ENCODE results near the gene NTNG1. TPM values are rescaled to one million over a fixed set of nuclear protein-coding genes. Genes with fewer than 3 reads are reported as not detected.

The NTNG1 gene
- total and polyA plus RNA-seq, 2 of the 8 experiments (the other 6 are each of a cell fraction or from before 2014, with no cell fraction given): 1.2 to 4.1 TPM

- Histone ChIP-seq H3K23me2 (ENCODE audit: low read depth, low read length) (no peaks in the 10 kb centered on the region), H3K79me2 (ENCODE audit: control insufficient read depth in 1 of 2, insufficient read depth in 2 of 2, low read length in 2 of 2) (no peaks in the 10 kb centered on the region), H3K27ac (ENCODE audit: low read depth, low read length) (no peak overlapping the region), H3K4me1 (replicated peaks in 1 of 4; ENCODE audit: control insufficient read depth in 3 of 4, insufficient read depth in 4 of 4, low read length in 3 of 4) (peaks cover 0 to 2% (median 0%) of the 10 kb centered on the region in 4 experiments; a peak in 1 of 7 replicates), H2BK12ac (ENCODE audit: low read depth, low read length) (no peak overlapping the region), H3K36me3 (ENCODE audit: control insufficient read depth in 2 of 4, insufficient read depth in 4 of 4, low read length in 3 of 4) (no peaks in the 10 kb centered on the region), H3K4me3 (ENCODE audit: extremely low read depth in 1 of 4, insufficient read depth in 2 of 4, low read depth in 3 of 4, low read length in 4 of 4) (no peak overlapping the region), H3K9me3 (ENCODE audit: insufficient read depth in 2 of 2, low read depth in 1 of 2, low read length in 1 of 2) (no peaks in the 10 kb centered on the region), H2AFZ (ENCODE audit: low read length) (no peak overlapping the region), H3K79me1 (ENCODE audit: low read depth, low read length) (no peaks in the 10 kb centered on the region), H4K8ac (ENCODE audit: extremely low read depth, insufficient read depth, low read length) (no peak overlapping the region), H3K9ac (replicated peaks in 1 of 4; ENCODE audit: extremely low read depth in 1 of 4, low read depth in 3 of 4, low read length in 3 of 4) (no peak overlapping the region), H4K5ac (ENCODE audit: insufficient read length, low read depth, low read length) (no peak overlapping the region), H2BK20ac (ENCODE audit: low read length) (no peak overlapping the region), H4K20me1 (replicated peaks in 1 of 2; ENCODE audit: control insufficient read depth in 1 of 2, insufficient read depth in 2 of 2, low read length in 2 of 2) (no peaks in the 10 kb centered on the region), H3K23ac (ENCODE audit: insufficient read length) (no peak overlapping the region), H3K27me3 (replicated peaks in 1 of 4; ENCODE audit: control insufficient read depth in 3 of 4, extremely low read depth in 1 of 4, insufficient read depth in 3 of 4, low read length in 3 of 4) (no peaks in the 10 kb centered on the region), H3K4me2 (ENCODE audit: insufficient read depth in 1 of 2, low read depth in 2 of 2, low read length in 2 of 2) (no peak overlapping the region), H2BK15ac (ENCODE audit: low read length) (no peak overlapping the region), H3K56ac (replicated peaks; ENCODE audit: insufficient read length, low read depth, low read length) (no peak overlapping the region), H3K4ac (replicated peaks; ENCODE audit: insufficient read length, low read depth, low read length) (no peak overlapping the region), H4K91ac (replicated peaks; ENCODE audit: insufficient read length, low read length) (no peak overlapping the region), H3K14ac (ENCODE audit: insufficient read length) (no peak overlapping the region), H2BK120ac (replicated peaks; ENCODE audit: low read depth, low read length) (no peak overlapping the region), H3K18ac (ENCODE audit: extremely low read depth, low read length) (no peak overlapping the region), H2AK5ac (ENCODE audit: low read depth, low read length) (no peak overlapping the region), H2BK5ac (ENCODE audit: low read depth, low read length) (no peak overlapping the region)
- FAIRE-seq: no peak
- no peak for DNase-seq (ENCODE audit: low read depth in 1 of 2, low spot score in 2 of 2)
- ChIA-PET POLR2A (ENCODE audit: partially characterized antibody) (no interaction called here), CTCF (ENCODE audit: partially characterized antibody) (interaction anchor here (0.6 to 2.5 kb wide), 7 partner anchors 9 to 1253 kb away, joined by 3 to 13 read pairs (median 6); no protein-coding TSS in a partner anchor)
- WGBS, 2 experiments (ENCODE audit: extremely low coverage in 1 of 2, insufficient coverage in 1 of 2, insufficient read length in 1 of 2, insufficient replicate concordance in 2 of 2, low coverage in 1 of 2, low lambda C conversion rate in 2 of 2, missing lambda C conversion rate in 1 of 2): 92% methylated on average over 4 of the region's 4 CpGs; no CpG with 5 or more reads in 1 of the 2 experiments
- TF ChIP-seq, protein P1, sequence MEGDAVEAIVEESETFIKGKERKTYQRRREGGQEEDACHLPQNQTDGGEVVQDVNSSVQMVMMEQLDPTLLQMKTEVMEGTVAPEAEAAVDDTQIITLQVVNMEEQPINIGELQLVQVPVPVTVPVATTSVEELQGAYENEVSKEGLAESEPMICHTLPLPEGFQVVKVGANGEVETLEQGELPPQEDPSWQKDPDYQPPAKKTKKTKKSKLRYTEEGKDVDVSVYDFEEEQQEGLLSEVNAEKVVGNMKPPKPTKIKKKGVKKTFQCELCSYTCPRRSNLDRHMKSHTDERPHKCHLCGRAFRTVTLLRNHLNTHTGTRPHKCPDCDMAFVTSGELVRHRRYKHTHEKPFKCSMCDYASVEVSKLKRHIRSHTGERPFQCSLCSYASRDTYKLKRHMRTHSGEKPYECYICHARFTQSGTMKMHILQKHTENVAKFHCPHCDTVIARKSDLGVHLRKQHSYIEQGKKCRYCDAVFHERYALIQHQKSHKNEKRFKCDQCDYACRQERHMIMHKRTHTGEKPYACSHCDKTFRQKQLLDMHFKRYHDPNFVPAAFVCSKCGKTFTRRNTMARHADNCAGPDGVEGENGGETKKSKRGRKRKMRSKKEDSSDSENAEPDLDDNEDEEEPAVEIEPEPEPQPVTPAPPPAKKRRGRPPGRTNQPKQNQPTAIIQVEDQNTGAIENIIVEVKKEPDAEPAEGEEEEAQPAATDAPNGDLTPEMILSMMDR (IDR thresholded peaks at IDR 0.05; ENCODE audit: control extremely low read depth in 1 of 3, insufficient read depth in 1 of 3, low read depth in 1 of 3, low read length in 3 of 3): no peak
- TF ChIP-seq TAF1 (IDR thresholded peaks at IDR 0.05; ENCODE audit: low read depth, low read length) (no peak), SIX5 (IDR thresholded peaks at IDR 0.05; ENCODE audit: low read depth, low read length) (no peak), MAFK (IDR thresholded peaks at IDR 0.05; ENCODE audit: low read depth, low read length) (no peak), YY1 (IDR thresholded peaks at IDR 0.05; ENCODE audit: low read depth, low read length) (no peak), ZNF274 (IDR thresholded peaks at IDR 0.05; ENCODE audit: borderline replicate concordance, extremely low read depth, low read length) (no peak), SP2 (IDR thresholded peaks at IDR 0.05; ENCODE audit: low read length) (no peak), HDAC2 (IDR thresholded peaks at IDR 0.05; ENCODE audit: borderline replicate concordance in 1 of 2, low read depth in 2 of 2, low read length in 2 of 2) (no peak), SIN3A (conservative IDR thresholded peaks at IDR 0.05 in 1 of 2, IDR thresholded peaks at IDR 0.05 in 1 of 2; ENCODE audit: low read depth in 1 of 2, low read length in 2 of 2) (no peak), POU5F1 (IDR thresholded peaks at IDR 0.05; ENCODE audit: low read depth, low read length) (no peak), ASH2L (IDR thresholded peaks at IDR 0.05; ENCODE audit: low read length) (no peak), POLR2A (IDR thresholded peaks at IDR 0.05; ENCODE audit: control extremely low read depth in 1 of 2, low read depth in 2 of 2, low read length in 2 of 2) (no peak)
Observed at GRCh38 chr1:107491582-107491981, 350.7 kb downstream of the NTNG1 start.
